HK-2 (cell line): ENCODE results near the gene COL18A1.
"Not testable (repeated sequence)": the region's sequence is repeated elsewhere in the genome, so short reads cannot be mapped to it uniquely, and the experiment has no call there.

Source experiments
- DNase-seq: peaks from one replicate; pipeline ENCODE4 v3.0.0-alpha.2; 2018; ENCODE audit not compliant: unreplicated experiment

The COL18A1 gene

DNA sequence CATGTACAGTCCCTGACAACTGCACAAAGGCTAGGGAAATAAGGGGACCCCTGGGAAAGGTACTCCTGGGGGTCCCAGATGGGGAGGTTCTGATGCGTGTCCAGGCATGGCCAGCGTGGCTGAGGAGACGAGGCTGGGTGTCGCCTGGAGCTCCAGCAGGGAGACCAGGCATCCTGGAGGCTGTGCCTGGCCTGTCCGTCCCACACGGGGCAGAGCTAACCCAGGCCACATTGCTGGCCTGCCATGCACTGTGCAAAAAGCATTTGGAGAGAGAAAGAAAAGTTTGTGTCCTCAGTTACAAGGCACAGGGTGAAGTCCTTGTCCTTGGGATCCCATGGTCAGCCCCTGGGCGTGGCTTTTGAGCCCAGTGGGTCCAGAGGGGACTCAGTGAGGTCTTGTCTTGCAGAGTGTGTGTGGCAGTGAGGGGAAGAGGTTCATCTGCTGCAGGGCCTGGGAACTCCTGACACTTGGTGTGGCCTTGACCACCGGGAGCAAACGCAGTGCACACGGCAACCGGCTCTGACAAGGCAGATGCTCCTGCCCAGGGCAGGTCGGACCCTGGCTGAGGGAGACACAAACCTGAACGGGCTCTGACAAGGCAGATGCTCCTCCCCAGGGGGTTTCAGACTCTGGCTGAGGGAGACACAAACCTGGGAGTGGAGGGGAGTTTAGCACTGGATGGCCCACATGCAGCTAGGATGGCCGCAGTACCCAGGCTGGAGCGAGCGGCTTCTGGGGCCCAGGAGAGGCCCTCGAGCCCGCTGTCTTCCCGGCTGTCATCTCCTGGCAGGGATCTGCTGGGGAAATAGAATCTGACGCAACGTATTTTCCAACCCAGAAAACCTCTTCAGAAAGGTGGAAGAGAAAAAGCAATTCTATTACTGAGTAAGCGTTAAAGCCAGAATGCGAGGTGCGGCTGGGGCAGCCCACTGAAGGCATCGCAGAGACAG lies 37.3 kb upstream of the COL18A1 start:
- no peak for DNase-seq

DNA sequence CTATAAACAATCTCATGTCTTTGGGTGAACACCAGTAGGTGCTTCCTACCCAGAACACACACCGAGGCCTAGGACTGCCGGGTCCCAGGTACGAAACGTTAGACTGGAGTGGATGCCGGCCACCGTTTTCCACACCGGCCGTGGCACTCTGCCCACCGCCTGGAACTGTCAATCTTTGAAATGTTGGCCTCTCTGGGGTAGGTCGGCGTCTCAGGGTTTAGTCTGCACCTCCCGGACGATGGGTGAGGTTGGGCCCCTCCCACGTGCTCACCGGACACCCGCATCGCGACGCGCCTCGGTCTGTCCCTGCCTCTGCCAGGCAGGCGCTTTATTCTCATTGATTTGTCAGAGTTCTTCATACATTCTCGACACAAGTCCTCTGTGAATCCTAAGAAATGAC lies 35.9 kb upstream of the COL18A1 start:
- not testable (repeated sequence) for DNase-seq

DNA sequence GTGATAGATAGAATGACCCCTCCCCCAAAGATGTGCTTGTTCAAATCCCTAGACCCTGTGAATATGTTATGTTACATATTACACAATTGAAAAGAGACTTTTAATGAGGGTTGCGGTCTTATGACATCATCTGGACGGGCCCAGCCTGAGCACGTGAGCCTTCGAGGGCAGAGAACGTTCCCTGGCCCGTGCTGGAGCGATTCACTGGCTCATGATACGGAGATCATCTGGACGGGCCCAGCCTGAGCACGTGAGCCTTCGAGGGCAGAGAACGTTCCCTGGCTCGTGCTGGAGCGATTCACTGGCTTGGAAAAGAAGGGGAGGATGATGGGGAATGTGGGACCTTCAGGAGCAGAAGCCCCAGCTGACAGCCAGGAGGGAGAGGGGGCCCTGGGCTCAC lies 34.4 kb upstream of the COL18A1 start:
- no peak for DNase-seq

DNA sequence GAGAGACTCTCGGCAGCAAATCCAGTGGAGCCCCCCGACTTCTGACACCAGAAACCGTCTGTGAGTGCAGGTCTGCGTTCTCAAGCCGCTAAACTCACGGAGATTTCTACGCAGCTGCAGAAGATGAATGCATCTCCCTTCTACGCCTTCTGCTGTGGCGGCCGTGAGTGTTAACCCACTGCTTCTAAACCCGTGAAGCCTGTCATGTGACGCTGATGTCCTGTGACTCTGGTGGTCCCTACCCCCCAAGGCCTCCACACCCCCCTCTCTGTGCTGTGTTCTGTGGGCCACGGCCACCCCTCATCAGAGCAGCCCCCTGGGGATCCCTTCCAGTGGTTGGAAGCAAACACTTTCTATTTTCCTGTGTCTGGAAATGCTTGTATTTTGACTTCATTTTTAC lies 33.9 kb upstream of the COL18A1 start:
- DNase-seq: no peak

DNA sequence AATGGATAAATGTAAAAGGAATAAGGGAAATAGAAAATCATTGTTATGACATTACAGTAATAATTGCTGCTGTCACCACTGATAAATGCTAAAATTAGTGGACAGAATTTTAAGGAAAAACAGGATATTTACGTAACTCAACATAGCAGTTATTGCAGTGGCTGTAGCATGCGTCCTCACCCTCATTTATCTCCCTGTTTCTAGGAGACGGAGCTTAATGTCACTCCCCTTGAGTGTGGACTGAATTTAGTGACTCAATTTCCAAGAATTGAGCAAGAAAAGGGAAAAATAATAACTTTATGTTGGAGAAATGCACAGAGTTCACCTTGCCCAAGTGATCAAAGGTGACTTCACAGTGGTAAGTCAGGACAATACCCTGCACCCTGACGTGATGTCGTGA lies 33.3 kb upstream of the COL18A1 start:
- no peak for DNase-seq

DNA sequence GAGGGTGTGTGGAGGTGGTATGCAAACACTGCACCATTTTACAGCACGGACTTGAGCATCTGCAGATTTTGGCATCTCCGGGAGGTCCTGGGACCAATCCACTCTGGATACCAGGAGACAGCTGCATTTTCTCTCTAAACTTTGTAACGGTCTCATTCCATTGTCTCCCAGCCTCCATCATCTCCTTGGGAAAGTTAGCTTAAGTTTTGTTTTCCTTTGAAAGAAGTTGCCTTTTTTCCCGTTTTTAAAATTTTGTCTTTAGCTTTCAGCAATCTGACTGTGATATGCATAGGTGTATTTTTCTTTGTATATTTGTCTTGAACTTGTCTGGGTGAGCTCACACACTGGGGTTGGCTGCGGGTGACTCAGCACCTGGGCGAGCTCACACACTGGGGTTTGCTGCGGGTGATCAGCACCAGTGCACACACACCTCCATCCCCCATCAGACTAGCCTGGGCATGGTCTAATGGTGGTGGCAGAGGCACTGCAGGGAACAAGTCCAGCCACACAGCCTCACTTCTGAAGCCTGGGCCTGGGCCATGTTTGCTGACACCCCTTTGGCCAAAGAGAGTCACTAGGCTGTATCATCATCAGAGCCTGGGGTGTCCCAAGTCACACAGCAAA lies 32.1 kb upstream of the COL18A1 start:
- peak; percentile 66 for DNase-seq

DNA sequence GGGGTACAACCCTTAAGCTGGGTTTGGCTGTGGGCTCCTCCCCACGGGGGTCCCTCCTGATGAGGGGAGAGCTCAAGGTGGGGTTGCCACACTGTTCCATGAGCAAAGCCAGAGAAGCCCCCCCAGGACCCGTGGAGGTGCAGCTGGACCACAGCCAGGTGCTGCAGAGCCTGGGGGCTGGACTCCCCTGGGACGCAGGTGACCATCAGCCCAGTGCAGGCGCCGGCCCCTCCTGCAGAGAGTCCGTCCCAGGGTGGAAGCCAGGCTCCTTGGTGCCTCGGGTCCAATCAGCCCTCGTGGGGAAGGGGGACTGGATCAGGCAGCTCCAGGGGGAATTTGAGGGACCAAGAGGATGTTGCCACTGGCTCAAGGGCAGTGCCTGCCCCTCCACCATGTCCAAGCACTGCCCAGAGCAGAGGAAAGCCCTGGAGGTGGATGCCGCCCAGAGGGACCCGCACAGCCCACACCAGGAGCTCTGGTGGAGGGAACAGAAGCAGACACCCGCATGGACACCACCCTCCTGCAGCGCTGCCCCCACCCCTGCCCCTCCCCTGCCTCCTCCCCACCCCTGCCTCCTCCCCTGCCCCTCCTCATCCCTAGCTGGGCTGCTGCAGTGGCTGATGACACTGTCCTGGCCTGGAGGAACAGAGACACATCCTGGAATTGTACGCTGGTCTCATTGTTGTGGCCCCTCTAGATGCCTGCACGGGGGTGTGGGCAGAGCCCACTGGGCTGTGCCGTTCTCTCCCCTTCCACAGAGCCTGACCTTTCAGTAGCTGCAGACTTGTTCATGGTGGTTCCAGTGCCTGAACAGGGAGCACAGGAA lies 30.8 kb upstream of the COL18A1 start:
- DNase-seq: no peak

DNA sequence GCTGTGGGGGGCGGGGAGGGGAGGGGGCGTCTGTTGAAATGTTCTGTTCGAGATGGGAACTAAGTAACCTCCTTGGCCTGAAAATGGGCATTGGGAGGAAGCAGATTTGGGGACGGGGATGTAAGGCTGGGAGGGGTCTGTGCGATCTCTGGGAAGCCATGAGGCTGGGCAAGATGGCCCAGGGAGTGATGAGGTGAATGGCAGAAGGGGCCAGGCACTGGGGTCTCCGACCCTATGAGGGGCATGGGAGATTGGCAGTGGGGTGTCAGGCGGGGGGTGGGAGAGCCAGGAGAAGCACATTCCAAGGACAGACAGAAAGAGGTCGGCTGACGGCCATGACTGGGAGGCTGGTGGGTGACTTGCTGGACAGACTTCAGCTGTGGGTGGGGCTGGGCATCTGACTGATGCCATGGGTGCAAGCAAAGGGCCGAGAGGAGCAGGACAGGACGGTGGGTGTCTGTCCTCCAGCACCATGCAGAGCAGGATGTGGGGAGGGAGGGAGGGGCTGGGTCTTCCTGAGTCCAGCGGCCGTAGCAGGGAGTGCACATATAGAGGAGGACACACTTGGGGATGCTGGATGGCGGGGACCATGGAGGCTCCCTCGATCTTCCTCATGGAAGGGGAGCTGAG lies 30.0 kb upstream of the COL18A1 start:
- no peak for DNase-seq

DNA sequence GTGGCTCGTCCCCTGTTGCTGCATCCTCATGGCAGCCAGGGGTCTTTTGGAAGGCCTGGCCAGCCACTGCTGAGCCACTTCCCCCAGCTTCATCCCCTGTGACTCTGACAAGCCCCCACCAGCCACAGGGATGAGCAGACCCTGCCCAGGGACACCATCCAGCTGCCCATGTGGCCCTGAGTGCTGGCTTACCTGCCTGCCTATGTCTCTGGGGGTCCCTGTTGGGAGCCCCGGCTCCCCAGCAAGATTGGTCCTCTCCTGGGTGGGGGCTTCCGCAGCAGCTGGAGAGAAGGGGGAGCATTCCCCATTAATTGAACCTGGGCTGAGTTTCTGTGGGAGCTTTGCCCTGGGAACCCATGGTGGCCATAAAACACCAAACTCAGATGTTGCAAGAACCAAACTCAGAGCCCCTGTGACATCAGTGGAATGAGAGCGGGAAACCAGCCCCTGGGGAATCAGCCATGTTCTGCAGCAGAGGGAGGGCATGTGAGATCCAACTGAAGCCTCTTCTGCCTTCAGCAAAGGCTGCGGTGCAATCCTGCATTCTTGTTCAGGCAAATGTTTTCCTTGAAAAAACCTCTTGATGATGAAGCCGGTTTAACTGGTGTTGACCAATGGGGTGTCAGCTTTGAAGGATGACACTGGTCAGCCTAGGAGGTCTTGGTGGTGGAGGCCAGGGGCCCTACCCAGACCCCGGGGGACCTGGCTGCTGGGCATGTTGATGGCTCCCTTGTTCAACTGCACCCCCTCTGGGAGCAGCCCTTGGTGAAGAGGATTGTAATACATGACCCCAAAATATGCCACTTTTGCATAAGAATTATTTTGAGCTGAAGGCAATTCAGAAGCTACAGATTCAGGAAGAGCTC lies 28.3 kb upstream of the COL18A1 start:
- DNase-seq: no peak

DNA sequence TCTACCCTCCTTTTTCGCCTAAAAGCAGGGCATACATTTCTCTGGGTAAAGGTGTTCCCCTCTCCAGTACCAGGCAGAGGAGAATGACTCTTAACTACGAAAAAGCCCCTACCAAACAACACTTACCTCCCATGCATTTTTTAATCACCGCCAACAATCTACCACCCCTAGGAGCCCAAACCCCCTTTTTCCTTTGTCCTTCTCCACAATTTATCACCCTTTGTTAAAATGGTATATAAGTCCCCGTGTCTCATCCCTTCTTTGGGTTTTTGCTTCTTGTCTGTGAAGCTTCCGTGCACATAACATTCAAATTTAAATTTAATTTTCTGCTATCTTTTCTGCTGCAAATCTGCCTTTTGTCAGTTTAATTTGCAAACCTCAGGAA lies 27.6 kb upstream of the COL18A1 start:
- no peak for DNase-seq

DNA sequence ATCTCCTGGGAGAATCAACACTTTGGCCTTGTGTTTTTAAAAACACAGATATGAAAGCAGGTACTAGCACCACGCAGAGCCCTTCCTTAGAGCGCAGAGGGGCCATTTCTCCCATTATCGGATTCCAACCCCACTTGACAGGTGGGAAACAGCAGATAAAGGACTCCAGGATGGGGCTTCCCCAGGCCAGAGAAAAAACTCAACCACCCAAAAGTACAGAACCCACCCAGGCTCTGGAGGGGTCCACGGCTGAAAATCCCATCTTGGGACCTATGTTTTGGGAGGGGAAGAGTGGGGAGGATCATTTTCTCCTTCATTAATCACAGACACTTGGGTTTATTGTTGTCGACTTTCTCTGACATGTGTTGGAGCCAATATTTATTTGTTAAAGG lies 27.1 kb upstream of the COL18A1 start:
- DNase-seq: no peak

DNA sequence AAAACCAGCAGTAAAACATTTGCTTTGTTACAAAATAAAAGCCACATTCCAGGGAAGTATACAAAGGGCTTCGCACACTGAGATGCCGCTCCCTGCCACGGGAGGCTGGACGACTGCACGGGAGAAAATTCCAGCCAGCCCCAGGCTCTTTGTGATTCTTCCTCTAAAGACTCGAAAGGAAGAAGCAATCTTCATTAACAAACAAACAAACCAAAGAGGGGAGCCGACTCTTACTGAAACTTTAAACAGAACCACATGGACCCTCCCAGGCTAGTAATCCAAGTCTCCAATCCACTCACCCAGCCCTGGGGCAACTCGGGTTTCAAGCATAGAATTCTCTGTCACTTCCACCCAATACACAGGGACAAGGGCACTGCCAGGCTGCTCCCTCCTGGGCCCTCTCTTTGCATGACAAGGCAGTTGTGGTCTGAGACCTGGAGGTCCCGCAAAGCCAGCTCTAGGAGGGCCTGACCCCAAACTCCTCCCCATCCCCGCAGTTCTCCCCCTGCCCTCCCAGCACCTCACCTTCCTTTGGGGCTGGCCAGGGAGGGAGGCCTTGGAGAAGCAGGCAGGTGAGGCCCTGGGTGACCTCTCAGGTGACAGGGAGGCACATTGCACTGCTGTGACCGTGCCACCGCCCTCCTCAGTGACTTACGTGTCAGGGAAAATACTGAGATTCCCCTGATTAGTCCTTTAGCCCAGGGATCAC lies 26.6 kb upstream of the COL18A1 start:
- DNase-seq: no peak

DNA sequence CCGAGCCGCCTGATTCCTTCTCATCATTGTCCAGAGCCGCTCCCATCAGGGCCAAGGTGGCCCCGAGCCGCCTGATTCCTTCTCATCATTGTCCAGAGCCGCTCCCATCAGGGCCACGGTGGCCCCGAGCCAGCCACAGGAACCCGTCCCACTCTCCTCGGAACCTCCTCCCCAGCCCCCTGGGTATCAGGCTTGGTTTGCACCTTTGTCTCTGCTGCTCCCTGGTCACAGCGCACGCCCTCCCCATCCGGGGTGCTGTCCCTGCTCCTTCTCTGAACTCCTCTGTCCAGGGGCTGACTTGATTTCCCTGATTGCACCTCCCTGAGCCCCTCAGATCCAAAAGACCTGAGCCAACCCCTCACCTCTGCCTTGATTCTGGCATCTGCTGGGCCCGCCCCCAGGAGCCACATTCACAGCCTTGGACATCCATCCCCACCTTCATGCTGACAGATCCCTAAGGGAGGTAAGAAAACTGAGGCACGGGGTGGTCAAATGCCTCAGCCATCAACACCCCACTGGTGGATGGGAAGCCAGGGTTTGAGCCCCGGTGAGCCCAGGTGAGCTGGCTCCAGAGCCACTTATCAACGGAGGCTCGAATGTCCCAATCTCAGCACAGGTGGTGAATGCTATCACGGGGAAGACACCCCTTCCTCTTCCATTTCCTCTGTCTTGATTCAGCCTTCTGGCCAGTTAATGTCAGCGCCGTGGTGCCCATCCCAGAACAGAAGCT lies 25.6 kb upstream of the COL18A1 start:
- no peak for DNase-seq

DNA sequence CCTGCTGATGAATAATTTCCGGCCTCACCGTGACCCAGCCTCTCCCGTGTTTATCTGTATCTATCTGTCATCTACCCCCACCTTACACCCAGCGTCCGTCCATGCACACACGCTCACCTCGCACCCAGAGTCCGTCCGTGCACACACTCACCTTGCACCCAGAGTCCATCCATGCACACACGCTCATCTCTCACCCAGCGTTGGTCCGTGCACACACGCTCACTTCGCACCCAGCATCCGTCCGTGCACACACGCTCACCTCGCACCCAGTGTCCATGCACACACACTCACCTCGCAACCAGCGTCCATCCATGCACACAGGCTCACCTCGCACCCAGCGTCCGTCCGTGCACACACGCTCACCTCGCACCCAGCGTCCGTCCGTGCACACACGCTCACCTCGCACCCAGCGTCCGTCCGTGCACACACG lies 25.0 kb upstream of the COL18A1 start:
- DNase-seq: no peak

DNA sequence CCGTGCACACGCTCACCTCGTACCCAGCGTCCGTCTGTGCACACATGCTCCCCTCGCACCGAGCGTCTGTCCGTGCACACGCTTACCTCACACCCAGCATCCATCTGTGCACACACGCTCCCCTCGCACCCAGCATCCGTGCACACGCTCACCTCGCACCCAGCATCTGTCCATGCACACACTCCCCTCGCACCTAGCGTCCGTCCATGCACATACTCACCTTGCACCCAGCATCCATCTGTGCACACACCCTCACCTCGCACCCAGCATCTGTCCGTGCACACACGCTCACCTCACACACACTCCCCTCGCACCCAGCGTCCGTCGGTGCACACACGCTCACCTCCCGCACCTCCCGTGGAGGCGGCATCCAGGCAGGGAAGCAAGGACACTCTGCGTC lies 24.4 kb upstream of the COL18A1 start:
- no peak for DNase-seq

DNA sequence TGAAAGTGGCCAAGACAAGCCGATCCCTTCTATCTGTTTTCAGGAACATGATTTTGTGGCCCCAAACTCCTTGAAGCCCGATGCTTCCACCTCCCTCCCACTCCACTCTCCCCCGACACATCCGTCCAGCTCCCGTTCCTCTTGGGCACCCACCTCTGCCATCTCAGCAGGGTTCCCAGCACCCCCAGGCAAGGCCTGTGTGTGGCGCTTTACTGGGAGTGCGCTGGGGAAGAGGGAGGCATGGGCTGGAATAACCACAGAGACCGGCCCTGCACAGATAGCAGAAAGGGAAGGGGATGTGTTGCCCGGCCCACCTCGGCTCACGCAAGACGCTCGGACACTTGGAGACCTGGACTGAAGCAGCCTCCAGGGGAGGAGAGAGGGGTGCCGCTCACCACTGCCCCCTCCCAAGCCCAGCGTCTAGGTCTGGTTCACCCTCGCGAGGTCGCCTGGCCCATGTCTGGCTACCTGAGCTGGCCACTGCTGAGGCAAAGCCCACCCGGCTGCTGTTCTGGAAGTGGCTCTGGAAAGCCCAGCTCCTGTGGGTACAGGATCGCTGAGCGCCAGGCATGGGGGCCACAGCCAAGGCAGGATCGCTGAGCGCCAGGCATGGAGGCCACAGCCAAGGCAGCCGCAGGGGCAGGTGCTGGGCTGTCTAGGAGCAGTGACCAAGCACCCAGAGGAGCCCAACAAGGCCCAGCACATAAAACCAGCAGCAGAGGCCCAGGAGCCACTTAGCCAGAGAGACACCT lies 23.8 kb upstream of the COL18A1 start:
- no peak for DNase-seq

DNA sequence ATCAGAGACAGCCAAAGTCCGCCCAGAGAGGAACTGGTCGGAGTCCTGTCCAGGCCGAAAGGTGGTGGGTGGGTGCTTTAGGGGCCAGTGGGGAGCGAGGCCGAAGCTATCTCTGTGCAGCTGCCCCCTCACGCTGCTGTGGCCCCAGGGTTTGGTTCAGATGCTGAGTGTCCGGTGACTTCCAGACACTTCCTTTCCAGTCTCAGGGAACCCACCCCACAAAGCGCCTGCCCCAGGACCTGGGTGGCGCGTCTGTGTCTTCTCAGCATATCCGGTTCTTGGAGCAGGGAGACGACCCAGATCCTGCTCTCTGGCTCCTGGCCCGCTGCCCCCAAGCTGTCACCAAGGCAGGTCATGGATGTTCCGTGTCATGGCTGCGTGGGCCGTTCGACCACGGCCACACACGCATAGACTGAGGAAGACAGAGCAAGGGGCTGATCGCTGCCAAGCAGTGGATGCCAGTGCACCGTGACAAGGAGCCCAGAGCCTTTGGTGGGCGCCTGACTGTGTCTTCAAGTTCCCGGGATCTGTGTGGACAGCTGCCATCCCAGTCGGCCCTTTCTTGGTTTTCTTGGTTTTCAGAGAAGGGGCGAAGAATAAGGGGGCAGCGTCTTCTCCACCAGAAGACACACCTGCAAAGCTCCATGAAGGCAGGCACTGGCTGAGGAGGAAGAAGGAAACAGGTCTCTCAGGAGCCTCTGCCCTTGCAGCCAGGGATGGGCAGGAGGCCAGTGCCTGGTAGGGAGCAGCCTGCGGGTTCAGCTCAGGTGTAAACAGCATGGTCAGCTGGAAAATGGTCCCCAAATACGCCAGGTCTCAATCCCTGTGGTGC lies 22.9 kb upstream of the COL18A1 start:
- DNase-seq: no peak

DNA sequence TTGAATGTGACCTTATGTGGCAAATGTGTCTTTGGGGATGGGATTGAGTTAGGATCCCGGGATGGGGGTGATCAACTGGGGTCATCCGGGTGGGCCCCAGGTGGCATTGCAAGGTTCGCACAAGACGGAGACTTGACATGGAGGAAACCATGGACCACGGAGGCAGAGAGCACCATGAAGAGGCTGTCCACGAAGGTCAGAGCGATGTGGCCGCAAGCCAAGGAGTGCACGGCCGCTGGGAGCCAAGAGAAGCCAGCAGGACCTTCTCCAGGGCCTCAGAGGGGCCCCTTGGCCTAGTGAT lies 22.3 kb upstream of the COL18A1 start:
- no peak for DNase-seq
